PC-3 (cell line): ENCODE data around the gene CLP1. TPM values are rescaled to one million over a fixed set of nuclear protein-coding genes. Genes with fewer than 3 reads are reported as not detected.

Experiments
- ATAC-seq: fragments of 200-7000 bp; cut with Tn5 transposase; 2 replicates; pipeline ENCODE4 v1.9.1; 2020; ENCODE audit warnings: mild to moderate bottlenecking, moderate library complexity
- BruUV-seq: library from RNA; stranded (reverse); fragments of 400-500 nt; replicated peaks from 2 replicates; lab custom pipeline; 2021; lab: Mats Ljungman, UMichigan
- CTCF ChIA-PET: fragments of 300-600 bp; sonication (Branson Sonifier 250); formaldehyde crosslinking; loops from one replicate; lab custom pipeline; 2022; ENCODE audit warnings: antibody characterized with exemption; lab: Charles Lee
- POLR2A ChIA-PET: fragments of 300-600 bp; sonication (Branson Sonifier 250); formaldehyde crosslinking; loops from one replicate; lab custom pipeline; 2022; ENCODE audit warnings: antibody characterized with exemption; ENCODE audit not compliant: unreplicated experiment; lab: Charles Lee
- DNase-seq: peaks from one replicate; pipeline ENCODE4 v3.0.0-alpha.2; 2015
- H2AFZ ChIP-seq: fragments of 300-600 bp; sonication (generic); 2 replicates; pipeline ENCODE4 v1.6.0; 2016; ENCODE audit warnings: antibody characterized with exemption, low read length
- H3F3A ChIP-seq: fragments of 300-600 bp; sonication (generic); one replicate; pipeline ENCODE4 v1.6.0; 2017; ENCODE audit warnings: antibody characterized with exemption, low read length, control low read depth, mild to moderate bottlenecking; ENCODE audit not compliant: unreplicated experiment
- H3K27ac ChIP-seq: fragments of 300-600 bp; sonication (generic); 2 replicates; pipeline ENCODE4 v1.5.1; 2016; ENCODE audit warnings: mild to moderate bottlenecking, low read length
- H3K27me3 ChIP-seq: fragments of 300-600 bp; sonication (generic); 2 replicates; pipeline ENCODE4 v1.6.1; 2016; ENCODE audit warnings: low read length, mixed read lengths
- H3K36me3 ChIP-seq: fragments of 300-600 bp; sonication (generic); 2 replicates; pipeline ENCODE4 v1.6.1; 2016; ENCODE audit warnings: low read depth, mixed run types, low read length, mixed read lengths
- H3K4me1 ChIP-seq: fragments of 300-600 bp; sonication (generic); 2 replicates; pipeline ENCODE4 v1.5.1; 2016; ENCODE audit warnings: low read length; ENCODE audit not compliant: insufficient read depth
- H3K4me2 ChIP-seq: fragments of 300-600 bp; sonication (generic); 2 replicates; pipeline ENCODE4 v1.6.0; 2016; ENCODE audit warnings: low read length
- H3K4me3 ChIP-seq: fragments of 300-600 bp; sonication (generic); 2 replicates; pipeline ENCODE4 v1.5.1; 2016; ENCODE audit warnings: mild to moderate bottlenecking, low read length, mixed read lengths
- H3K79me2 ChIP-seq: fragments of 300-600 bp; sonication (generic); 2 replicates; pipeline ENCODE4 v1.6.1; 2017; ENCODE audit warnings: low read length, mixed read lengths
- H3K9ac ChIP-seq: fragments of 300-600 bp; sonication (generic); 2 replicates; pipeline ENCODE4 v1.6.0; 2016; ENCODE audit warnings: mild to moderate bottlenecking, low read length
- H3K9me2 ChIP-seq: fragments of 300-600 bp; sonication (generic); replicated peaks from 2 replicates; pipeline ENCODE4 v1.6.1; 2016; ENCODE audit warnings: mixed run types, low read length, mixed read lengths
- H3K9me3 ChIP-seq: fragments of 300-600 bp; sonication (generic); 2 replicates; pipeline ENCODE4 v1.6.1; 2016; ENCODE audit warnings: low read length, mixed read lengths
- H4K20me1 ChIP-seq: fragments of 300-600 bp; sonication (generic); 2 replicates; pipeline ENCODE4 v1.6.1; 2016; ENCODE audit warnings: low read length, mixed read lengths
- CTCF ChIP-seq: fragments of 300-600 bp; sonication (generic); conservative IDR thresholded peaks from 2 replicates; pipeline ENCODE4 v1.5.1; 2017; ENCODE audit warnings: antibody characterized with exemption, low read depth, mild to moderate bottlenecking, low read length
- EZH2 ChIP-seq: fragments of 300-600 bp; sonication (generic); IDR thresholded peaks from one replicate; pipeline ENCODE4 v1.6.1; 2017; ENCODE audit warnings: antibody characterized with exemption, mild to moderate bottlenecking, low read length; ENCODE audit not compliant: unreplicated experiment
- EZH2phosphoT487 ChIP-seq: fragments of 300-600 bp; sonication (generic); IDR thresholded peaks from 2 replicates; pipeline ENCODE4 v1.6.1; 2018; ENCODE audit warnings: mild to moderate bottlenecking, antibody characterized with exemption, low read length, borderline replicate concordance
- intact Hi-C: fragments of 100-400 bp; cut with micrococcal nuclease; formaldehyde crosslinking; loops from 2 replicates; pipeline ENCODE4 v1.9.0; 2023
- total RNA-seq: library from RNA; depleted of rRNA; stranded (reverse); fragments of >200 nt; gene quantifications from 2 replicates; pipeline ENCODE4 v1.2.3, GENCODE V29; 2014

CLP1 gene
- total RNA-seq, 1 experiment from 2014 or later, result 28.4 TPM

- no peaks in the 10 kb centered on the region for H3K9me3 ChIP-seq
- no peak overlapping the region for H3K4me2 ChIP-seq
- H3K79me2 ChIP-seq, result no peaks in the 10 kb centered on the region
- H3K36me3 ChIP-seq, result peaks cover 73% of the 10 kb centered on the region
- TF ChIP-seq EZH2phosphoT487, result no peak
- no peak for TF ChIP-seq CTCF
- no peak for TF ChIP-seq EZH2
- no peaks in the 10 kb centered on the region for H3K27me3 ChIP-seq
- no peaks in the 10 kb centered on the region for H3K4me1 ChIP-seq
- ChIA-PET POLR2A (interaction anchor here (0.9 kb wide), 1 partner anchor 13 kb away, joined by 3 read pairs; the partner anchor contains the start of gene MED19), CTCF (no interaction called here)
- ATAC-seq, result no peak
- no peak overlapping the region for H3K9ac ChIP-seq
- no peak for DNase-seq
- no peaks in the 10 kb centered on the region for H4K20me1 ChIP-seq
- no TSS peak for BruUV-seq
- intact Hi-C loops, result no loop called here
- no peak overlapping the region for H2AFZ ChIP-seq
- no peak overlapping the region for H3K4me3 ChIP-seq
- no peaks in the 10 kb centered on the region for H3K9me2 ChIP-seq
- H3K27ac ChIP-seq, result no peak overlapping the region
- no peaks in the 10 kb centered on the region for H3F3A ChIP-seq
Observed at GRCh38 chr11:57698843-57699365, 41.3 kb downstream of the CLP1 start.

DNA sequence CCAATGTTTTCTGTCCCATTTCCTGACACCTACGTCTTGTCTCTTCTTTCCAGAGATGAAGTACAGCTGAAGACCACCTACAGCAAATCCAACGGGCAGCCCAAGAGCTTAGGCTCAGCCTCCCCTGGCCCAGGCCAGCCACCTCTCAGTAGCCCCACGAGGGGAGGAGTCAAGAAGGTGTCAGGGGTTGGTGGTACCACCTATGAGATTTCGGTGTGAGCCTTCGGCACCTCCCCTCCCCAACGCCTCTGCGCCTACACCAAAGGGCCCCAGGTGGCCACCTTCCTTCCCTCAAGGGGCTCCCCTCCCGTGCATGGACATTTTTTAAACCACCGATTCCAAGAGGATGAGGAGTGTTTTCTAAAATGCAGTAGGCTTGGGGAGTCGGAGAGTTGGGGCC is 42.3 kb downstream of the CLP1 start:
- DNase-seq (no peak), ATAC-seq (no peak)
- TF ChIP-seq EZH2 (no peak), EZH2phosphoT487 (no peak), CTCF (no peak)
- no TSS peak for BruUV-seq
- no peaks in the 10 kb centered on the region for H3K9me3 ChIP-seq
- 0 out of 2 replicates have a peak, but pooled peaks cover 1% of the 10 kb centered on the region for H3K79me2 ChIP-seq
- H3K36me3 ChIP-seq, result peaks cover 74% of the 10 kb centered on the region
- intact Hi-C loops, result no loop called here
- no peaks in the 10 kb centered on the region for H3K4me1 ChIP-seq
- no peak overlapping the region for H3K9ac ChIP-seq
- H3K9me2 ChIP-seq, result no peaks in the 10 kb centered on the region
- no peaks in the 10 kb centered on the region for H3K27me3 ChIP-seq
- no peak overlapping the region for H3K27ac ChIP-seq
- ChIA-PET POLR2A (no interaction called here), CTCF (no interaction called here)
- peaks cover 2% of the 10 kb centered on the region for H3F3A ChIP-seq
- no peak overlapping the region for H3K4me3 ChIP-seq
- no peak overlapping the region for H3K4me2 ChIP-seq
- H2AFZ ChIP-seq, result no peak overlapping the region
- 0 out of 2 replicates have a peak, but pooled peaks cover 2% of the 10 kb centered on the region for H4K20me1 ChIP-seq

GRCh38 chr11:57700425-57700824 is 42.9 kb downstream of the CLP1 start:
- H3F3A ChIP-seq, result peaks cover 4% of the 10 kb centered on the region
- no peak for DNase-seq
- no peak overlapping the region for H2AFZ ChIP-seq
- no peak overlapping the region for H3K4me3 ChIP-seq
- no peaks in the 10 kb centered on the region for H3K9me3 ChIP-seq
- no peak for ATAC-seq
- no peaks in the 10 kb centered on the region for H3K9me2 ChIP-seq
- BruUV-seq, result TSS peak; percentile 27
- H3K4me1 ChIP-seq, result no peaks in the 10 kb centered on the region
- H4K20me1 ChIP-seq, result 0 out of 2 replicates have a peak, but pooled peaks cover 3% of the 10 kb centered on the region
- no peak for TF ChIP-seq CTCF
- TF ChIP-seq EZH2phosphoT487, result no peak
- no peak for TF ChIP-seq EZH2
- CTCF ChIA-PET, result no interaction called here
- H3K36me3 ChIP-seq, result peaks cover 73% of the 10 kb centered on the region
- H3K4me2 ChIP-seq, result no peak overlapping the region
- intact Hi-C loops, result no loop called here
- H3K27ac ChIP-seq, result no peak overlapping the region
- no peaks in the 10 kb centered on the region for H3K27me3 ChIP-seq
- POLR2A ChIA-PET, result no interaction called here
- no peak overlapping the region for H3K9ac ChIP-seq
- 0 out of 2 replicates have a peak, but pooled peaks cover 3% of the 10 kb centered on the region for H3K79me2 ChIP-seq
